OCI-LY3 (cell line): ENCODE measurements around the gene YLPM1.

Experiments
- H2AFZ ChIP-seq: fragments of 200-600, 300-600 bp; shearing (Covaris generic); 2 replicates; pipeline ENCODE4 v1.6.0; 2014; ENCODE audit warnings: antibody characterized with exemption, low read depth, low read length
- H3K27ac ChIP-seq: fragments of 200-600, 300-600 bp; sonication (generic); 2 replicates; pipeline ENCODE4 v1.5.1; 2014; ENCODE audit warnings: mild to moderate bottlenecking, low read length, moderate library complexity, mixed read lengths
- H3K27me3 ChIP-seq: fragments of 200-600, 300-600 bp; sonication (generic); 2 replicates; pipeline ENCODE4 v1.6.1; 2014; ENCODE audit warnings: low read depth, low read length, mixed read lengths
- H3K36me3 ChIP-seq: fragments of 200-600, 300-600 bp; sonication (generic); replicated peaks from 2 replicates; pipeline ENCODE3; 2014; ENCODE audit warnings: low read depth, low read length, mixed read lengths
- H3K4me1 ChIP-seq: fragments of 300-600, 200-600 bp; sonication (generic); 2 replicates; pipeline ENCODE4 v1.6.1; 2014; ENCODE audit warnings: low read length, mixed read lengths
- H3K4me2 ChIP-seq: fragments of 200-600, 300-600 bp; sonication (generic); 2 replicates; pipeline ENCODE4 v1.6.1; 2014; ENCODE audit warnings: low read length, mixed read lengths
- H3K4me3 ChIP-seq: fragments of 300-600, 200-600 bp; sonication (generic); 2 replicates; pipeline ENCODE4 v1.5.1; 2014; ENCODE audit warnings: antibody characterized with exemption, mild to moderate bottlenecking, low read length, moderate library complexity
- H3K79me2 ChIP-seq: fragments of 300-600, 200-600 bp; shearing (Covaris generic); 2 replicates; pipeline ENCODE4 v1.6.1; 2014; ENCODE audit warnings: mild to moderate bottlenecking, low read length, mixed read lengths
- H3K9ac ChIP-seq: fragments of 300-600, 200-600 bp; shearing (Covaris generic); 2 replicates; pipeline ENCODE4 v1.6.0; 2014; ENCODE audit warnings: mild to moderate bottlenecking, low read length, moderate library complexity
- H3K9me3 ChIP-seq: fragments of 200-600, 300-600 bp; shearing (Covaris generic); 2 replicates; pipeline ENCODE4 v1.6.1; 2014; ENCODE audit warnings: low read length, mixed read lengths; ENCODE audit not compliant: insufficient read depth
- H4K20me1 ChIP-seq: fragments of 200-600, 300-600 bp; sonication (generic); 2 replicates; pipeline ENCODE4 v1.6.1; 2016; ENCODE audit warnings: low read length, mixed read lengths; ENCODE audit not compliant: insufficient read depth
- CTCF ChIP-seq: fragments of 200-600, 300-600 bp; sonication (generic); IDR thresholded peaks from 2 replicates; pipeline ENCODE4 v1.5.1; 2014; ENCODE audit warnings: antibody characterized with exemption, low read length, low read depth
- EZH2phosphoT487 ChIP-seq: fragments of 200-600 bp; shearing (Covaris generic); IDR thresholded peaks from 2 replicates; pipeline ENCODE4 v1.6.1; 2018; ENCODE audit warnings: antibody characterized with exemption, mixed run types, low read depth

The YLPM1 gene

GRCh38 chr14:74860899-74861733 is 98.0 kb downstream of the YLPM1 start:
- Histone ChIP-seq H3K79me2 (no peaks in the 10 kb centered on the region), H3K27me3 (no peaks in the 10 kb centered on the region), H3K36me3 (no peaks in the 10 kb centered on the region), H3K27ac (no peak overlapping the region), H2AFZ (no peak overlapping the region), H3K4me2 (no peak overlapping the region; the same call in 1 of the 2 replicates), H3K9me3 (no peaks in the 10 kb centered on the region), H3K4me3 (no peak overlapping the region), H3K4me1 (peaks cover 27% of the 10 kb centered on the region), H4K20me1 (no peaks in the 10 kb centered on the region), H3K9ac (no peak overlapping the region)
- TF ChIP-seq CTCF, result peak; percentile 90
- no peak for TF ChIP-seq EZH2phosphoT487

GRCh38 chr14:74861734-74862090 is 98.6 kb downstream of the YLPM1 start:
- H3K79me2 ChIP-seq, result no peaks in the 10 kb centered on the region
- H3K4me1 ChIP-seq, result peaks cover 21% of the 10 kb centered on the region
- no peak overlapping the region for H3K27ac ChIP-seq
- H3K4me2 ChIP-seq, result no peak overlapping the region
- H3K36me3 ChIP-seq, result no peaks in the 10 kb centered on the region
- no peaks in the 10 kb centered on the region for H4K20me1 ChIP-seq
- no peak for TF ChIP-seq CTCF
- TF ChIP-seq EZH2phosphoT487, result no peak
- H2AFZ ChIP-seq, result no peak overlapping the region
- H3K4me3 ChIP-seq, result no peak overlapping the region
- no peak overlapping the region for H3K9ac ChIP-seq
- peaks cover 4% of the 10 kb centered on the region; the same call in 1 of the 2 replicates for H3K27me3 ChIP-seq
- H3K9me3 ChIP-seq, result no peaks in the 10 kb centered on the region

GRCh38 chr14:74863274-74863673 is 100.2 kb downstream of the YLPM1 start:
- H3K9me3 ChIP-seq, result no peaks in the 10 kb centered on the region
- H3K36me3 ChIP-seq, result no peaks in the 10 kb centered on the region
- no peaks in the 10 kb centered on the region for H3K79me2 ChIP-seq
- no peak overlapping the region for H3K9ac ChIP-seq
- H3K4me2 ChIP-seq, result no peak overlapping the region
- H3K4me3 ChIP-seq, result no peak overlapping the region
- H3K4me1 ChIP-seq, result peaks cover 20% of the 10 kb centered on the region
- H2AFZ ChIP-seq, result no peak overlapping the region
- H4K20me1 ChIP-seq, result no peaks in the 10 kb centered on the region
- no peak overlapping the region for H3K27ac ChIP-seq
- no peak for TF ChIP-seq EZH2phosphoT487
- TF ChIP-seq CTCF, result no peak
- peaks cover 13% of the 10 kb centered on the region; the same call in 1 of the 2 replicates for H3K27me3 ChIP-seq

- Histone ChIP-seq H4K20me1 (no peaks in the 10 kb centered on the region), H3K4me3 (no peak overlapping the region), H2AFZ (no peak overlapping the region), H3K4me1 (peaks cover 16% of the 10 kb centered on the region), H3K9ac (no peak overlapping the region), H3K9me3 (no peaks in the 10 kb centered on the region), H3K27me3 (peaks cover 13% of the 10 kb centered on the region; the same call in 1 of the 2 replicates), H3K79me2 (no peaks in the 10 kb centered on the region), H3K4me2 (no peak overlapping the region), H3K27ac (no peak overlapping the region), H3K36me3 (no peaks in the 10 kb centered on the region)
- TF ChIP-seq CTCF, result no peak
- no peak for TF ChIP-seq EZH2phosphoT487
Measured at GRCh38 chr14:74864198-74864597, 101.1 kb downstream of the YLPM1 start.
